GM18507 (cell line): ENCODE results near the gene EEF1AKMT4.

ENCODE experiments used
- DNase-seq: peaks from one replicate; pipeline ENCODE4 v3.0.0; 2011; ENCODE audit warnings: low read depth; ENCODE audit not compliant: insufficient read length; ENCODE audit errors: extremely low spot score
- FAIRE-seq: peaks from 2 replicates; lab custom pipeline; 2011; peaks lifted over from hg19 to GRCh38; lab: Jason Lieb, UNC

Gene EEF1AKMT4

DNA sequence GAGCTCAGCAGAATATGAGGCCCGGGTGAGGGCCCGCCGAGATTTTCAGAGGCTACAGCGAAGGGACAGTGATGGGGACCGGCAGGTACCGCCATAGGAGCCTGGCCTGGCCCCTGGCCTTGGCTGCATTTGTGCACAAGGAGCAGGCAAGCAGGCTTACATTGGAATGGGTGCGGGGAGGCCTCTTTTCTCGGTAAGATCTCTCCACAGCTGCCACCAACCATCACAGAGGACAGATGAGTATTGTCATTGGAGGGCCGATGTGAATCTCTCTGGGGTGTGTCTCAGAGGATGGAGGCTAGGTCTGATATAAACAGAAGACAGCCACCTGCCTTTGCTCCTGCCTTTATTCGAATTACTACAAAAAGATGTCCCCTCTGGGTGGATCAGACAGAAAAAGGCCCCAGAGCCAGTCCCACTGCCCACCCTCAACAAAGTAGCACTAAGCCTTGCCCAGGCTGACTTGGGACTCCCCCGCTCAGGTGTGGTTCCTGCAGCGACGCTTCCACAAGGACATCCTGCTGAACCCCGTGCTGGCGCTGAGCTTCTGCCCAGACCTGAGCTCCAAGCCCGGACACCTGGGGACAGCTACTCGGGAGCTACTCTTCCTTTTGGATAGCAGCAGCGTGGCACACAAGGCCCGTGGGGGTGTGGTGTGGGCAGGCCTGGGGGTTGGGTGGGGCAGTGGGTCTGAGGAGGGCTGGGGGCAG, 14.6 kb upstream of the EEF1AKMT4 start:
- FAIRE-seq (no peak), DNase-seq (no peak)

- FAIRE-seq (no peak), DNase-seq (no peak)
These were observed 14.0 kb upstream of the EEF1AKMT4 start for GRCh38 chr3:184235381-184236032.

DNA sequence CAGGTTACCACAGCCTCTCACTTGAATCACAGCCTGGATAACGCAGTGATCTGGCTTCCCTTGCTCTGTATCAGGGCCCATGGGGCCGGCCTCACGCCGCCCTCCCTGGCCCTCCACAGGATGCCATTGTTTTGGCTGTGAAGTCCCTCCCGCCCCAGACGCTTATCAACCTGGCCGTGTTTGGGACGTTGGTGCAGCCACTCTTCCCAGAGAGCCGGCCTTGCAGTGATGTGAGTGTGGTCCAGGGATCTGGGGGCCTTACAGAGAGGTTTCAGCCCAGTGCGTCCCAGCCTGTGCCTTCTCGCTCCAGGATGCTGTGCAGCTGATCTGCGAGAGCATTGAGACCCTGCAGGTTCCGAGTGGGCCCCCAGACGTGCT, 13.4 kb upstream of the EEF1AKMT4 start:
- DNase-seq (no peak), FAIRE-seq (no peak)

DNA sequence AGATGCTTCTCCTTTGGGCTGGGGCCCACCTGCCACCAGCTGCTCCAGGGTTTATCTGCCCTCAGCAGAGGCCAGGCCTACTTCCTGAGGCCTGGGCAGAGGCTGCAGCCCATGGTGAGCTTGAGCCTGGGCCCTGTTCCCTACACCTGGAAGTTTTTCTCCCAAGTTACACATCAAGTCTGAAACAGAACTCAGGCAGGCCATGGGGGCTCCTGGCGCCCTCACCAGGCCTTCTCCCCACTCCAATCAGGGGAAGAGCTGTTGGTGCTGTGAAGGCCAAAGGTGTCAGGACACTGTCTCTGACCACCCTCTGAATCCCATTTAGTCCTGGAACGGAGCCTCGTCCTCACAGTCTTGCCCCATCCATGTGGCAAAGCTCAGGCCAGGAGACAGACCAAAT, 12.8 kb upstream of the EEF1AKMT4 start:
- no peak for FAIRE-seq
- no peak for DNase-seq

GRCh38 chr3:184237211-184237610, 12.3 kb upstream of the EEF1AKMT4 start:
- FAIRE-seq (no peak), DNase-seq (no peak)

DNA sequence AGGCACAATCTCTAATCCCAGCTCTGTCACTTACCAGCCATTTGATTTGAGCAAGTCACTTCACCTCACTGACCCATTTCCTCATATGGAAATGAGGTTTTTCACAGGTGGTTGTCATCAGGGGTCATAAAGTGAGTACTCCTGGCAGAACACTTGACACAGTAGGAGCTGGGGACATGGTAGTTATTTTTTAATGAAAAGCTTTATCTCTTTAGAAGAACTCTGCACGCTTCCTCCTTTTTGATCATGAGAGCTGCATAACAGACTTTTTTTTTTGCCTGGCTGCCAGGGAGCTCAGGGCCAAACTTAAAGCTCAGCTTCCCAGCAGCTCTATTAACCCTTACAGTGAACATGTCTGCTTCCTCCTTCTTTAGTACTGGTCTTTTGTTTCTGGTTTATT, 11.7 kb upstream of the EEF1AKMT4 start:
- DNase-seq (no peak), FAIRE-seq (no peak)

- no peak for FAIRE-seq
- DNase-seq = no peak
These were observed 11.1 kb upstream of the EEF1AKMT4 start for GRCh38 chr3:184238246-184238818.

GRCh38 chr3:184239221-184239620, 10.3 kb upstream of the EEF1AKMT4 start:
- no peak for FAIRE-seq
- DNase-seq = no peak

DNA sequence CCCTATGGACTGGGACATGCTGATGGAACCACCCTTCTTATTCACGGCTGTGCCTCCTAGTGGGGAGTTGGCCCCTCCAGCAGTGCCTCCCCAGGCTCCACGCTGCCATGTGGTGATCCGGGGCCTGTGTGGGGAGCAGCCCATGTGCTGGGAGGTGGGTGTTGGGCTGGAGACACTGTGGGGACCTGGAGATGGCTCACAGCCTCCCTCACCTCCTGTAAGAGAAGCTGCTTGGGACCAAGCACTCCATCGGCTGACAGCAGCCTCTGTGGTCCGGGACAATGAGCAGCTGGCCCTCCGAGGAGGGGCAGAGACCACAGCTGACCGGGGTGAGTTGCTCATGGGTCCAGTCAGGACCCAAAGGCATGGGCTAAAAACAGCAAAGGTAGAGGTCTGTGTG, 9.8 kb upstream of the EEF1AKMT4 start:
- FAIRE-seq (no peak), DNase-seq (no peak)

- no peak for FAIRE-seq
- no peak for DNase-seq
These were observed 8.9 kb upstream of the EEF1AKMT4 start for GRCh38 chr3:184240384-184241140.

GRCh38 chr3:184241141-184241446, 8.4 kb upstream of the EEF1AKMT4 start:
- no peak for DNase-seq
- no peak for FAIRE-seq

- DNase-seq = no peak
- no peak for FAIRE-seq
These were observed 7.8 kb upstream of the EEF1AKMT4 start for GRCh38 chr3:184241447-184242296.

- DNase-seq (no peak), FAIRE-seq (no peak)
These were observed 7.2 kb upstream of the EEF1AKMT4 start for GRCh38 chr3:184242297-184242685.

- FAIRE-seq (peak; percentile 31), DNase-seq (peak; percentile 73)
These were observed 739 bp upstream of the EEF1AKMT4 start, which contains the start of gene ALG3 for GRCh38 chr3:184248454-184249411. Gene ALG3, minus strand, starts transcription at chr3:184248962. Its CDS starts 22 bp downstream, at chr3:184248940.

- DNase-seq = peak; percentile 79
- peak; percentile 92 for FAIRE-seq
These were observed 826 bp downstream of the EEF1AKMT4 start for GRCh38 chr3:184250167-184250828.

GRCh38 chr3:184255291-184256039, 6.0 kb downstream of the EEF1AKMT4 start:
- FAIRE-seq (no peak), DNase-seq (no peak)
